Measurements from ENCODE around the gene ARX.

Gene ARX

GRCh38 chrX:25015486-25016360, at the start of gene ARX:
Gene ARX (minus strand): TSS chrX:25015965. CDS start chrX:25015737, 228 bp downstream.
- no peak for DNase-seq

DNA sequence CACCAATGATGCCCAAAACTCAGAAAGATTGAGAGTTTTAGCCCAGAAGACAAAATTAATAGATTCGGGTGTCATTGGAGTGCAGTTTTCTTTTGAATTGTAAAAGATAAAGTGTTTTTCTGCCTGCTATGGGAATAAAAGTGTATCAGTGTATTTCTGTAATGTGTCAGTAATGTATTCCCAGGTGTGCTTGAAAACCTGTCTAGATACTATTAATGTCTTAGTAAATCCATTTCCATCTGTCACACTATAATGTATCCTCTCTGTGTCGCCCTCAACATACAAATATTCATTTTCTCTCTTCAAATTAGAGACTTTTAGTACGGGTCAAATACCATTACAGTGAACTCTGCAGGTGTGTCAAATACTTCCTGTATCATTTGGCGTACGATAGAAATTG, 43.5 kb upstream of the ARX start:
- no peak for DNase-seq

GRCh38 chrX:25052798-25053534, 37.2 kb upstream of the ARX start:
- no peak for DNase-seq

- no peak for DNase-seq
These were observed 34.2 kb upstream of the ARX start for GRCh38 chrX:25049971-25050370.

DNA sequence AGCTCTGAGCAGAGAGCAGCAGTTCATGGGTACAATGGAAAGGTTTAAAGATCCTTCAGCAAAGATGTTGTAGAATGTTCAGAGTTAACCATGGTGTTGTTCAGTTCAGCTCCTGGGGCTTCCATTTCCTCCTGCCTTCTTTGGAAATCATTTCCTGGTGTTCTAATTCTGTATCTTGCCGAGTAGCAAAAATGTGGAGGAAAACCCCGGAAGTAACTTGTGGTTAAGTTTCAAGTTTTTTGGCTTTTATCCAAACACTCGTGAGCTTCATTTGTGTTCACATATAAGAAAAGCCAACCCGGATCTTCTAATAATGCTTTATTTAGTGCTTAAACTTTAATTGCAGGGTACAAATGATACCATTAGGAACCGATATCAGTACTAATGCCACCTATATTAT, 33.6 kb upstream of the ARX start:
- DNase-seq, result no peak

- no peak for DNase-seq
These were observed 32.4 kb upstream of the ARX start for GRCh38 chrX:25048178-25048577.

GRCh38 chrX:25043192-25043591, 27.4 kb upstream of the ARX start:
- no peak for DNase-seq

GRCh38 chrX:25039036-25039435, 23.3 kb upstream of the ARX start:
- DNase-seq, result no peak

GRCh38 chrX:25034889-25035288, 19.1 kb upstream of the ARX start:
- no peak for DNase-seq

- no peak for DNase-seq
These were observed 13.6 kb upstream of the ARX start for GRCh38 chrX:25029288-25029825.

- no peak for DNase-seq
These were observed 13.0 kb upstream of the ARX start for GRCh38 chrX:25028726-25029125.

- no peak for DNase-seq
These were observed 10.8 kb upstream of the ARX start for GRCh38 chrX:25026576-25026975.

GRCh38 chrX:25025615-25026014, 9.8 kb upstream of the ARX start:
- no peak for DNase-seq

- no peak for DNase-seq
These were observed 8.1 kb upstream of the ARX start for GRCh38 chrX:25023908-25024307.

DNA sequence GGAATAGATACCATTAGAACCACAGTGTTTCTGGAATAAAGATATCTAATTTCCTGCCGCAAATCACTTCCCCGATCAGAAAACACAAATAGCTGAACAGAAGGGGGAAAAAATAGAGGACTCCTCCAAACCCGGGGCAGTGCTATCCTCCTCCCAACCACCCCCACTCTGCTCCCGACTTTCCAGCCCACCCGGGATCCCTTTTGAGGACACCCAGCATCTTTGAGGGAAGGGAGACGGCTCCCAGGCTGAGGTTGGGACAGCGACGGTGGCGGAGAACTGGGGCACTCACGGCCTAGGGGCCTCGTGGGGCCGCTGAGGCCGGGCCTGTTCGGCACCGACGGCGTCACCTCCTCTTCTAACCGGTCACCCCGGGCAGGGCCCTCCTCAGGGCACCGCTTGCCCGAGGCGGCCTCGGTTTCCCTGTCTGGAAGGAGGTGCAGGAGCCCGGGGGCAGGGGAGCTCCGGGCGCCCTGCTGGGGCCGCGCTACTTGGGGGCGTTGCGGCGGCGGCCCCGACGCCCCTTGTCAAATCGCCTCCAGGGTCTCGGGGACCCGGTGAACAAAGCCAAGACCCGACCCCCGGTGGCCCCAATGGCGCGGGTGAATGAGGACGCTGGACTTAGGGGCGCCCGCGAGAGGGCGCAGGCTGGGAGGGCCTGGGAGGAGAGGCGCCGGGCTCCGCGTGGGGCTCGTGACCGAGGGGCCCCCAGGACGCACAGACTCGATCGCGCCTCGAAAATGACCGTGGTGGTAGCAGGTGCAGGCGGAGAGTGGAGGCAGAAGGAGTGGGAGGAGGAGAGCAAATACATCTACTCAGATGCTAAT, 6.9 kb upstream of the ARX start:
- no peak for DNase-seq

- DNase-seq, result no peak
These were observed 5.2 kb upstream of the ARX start for GRCh38 chrX:25020905-25021449.

- DNase-seq, result no peak
These were observed 4.7 kb upstream of the ARX start for GRCh38 chrX:25020391-25020904.

DNA sequence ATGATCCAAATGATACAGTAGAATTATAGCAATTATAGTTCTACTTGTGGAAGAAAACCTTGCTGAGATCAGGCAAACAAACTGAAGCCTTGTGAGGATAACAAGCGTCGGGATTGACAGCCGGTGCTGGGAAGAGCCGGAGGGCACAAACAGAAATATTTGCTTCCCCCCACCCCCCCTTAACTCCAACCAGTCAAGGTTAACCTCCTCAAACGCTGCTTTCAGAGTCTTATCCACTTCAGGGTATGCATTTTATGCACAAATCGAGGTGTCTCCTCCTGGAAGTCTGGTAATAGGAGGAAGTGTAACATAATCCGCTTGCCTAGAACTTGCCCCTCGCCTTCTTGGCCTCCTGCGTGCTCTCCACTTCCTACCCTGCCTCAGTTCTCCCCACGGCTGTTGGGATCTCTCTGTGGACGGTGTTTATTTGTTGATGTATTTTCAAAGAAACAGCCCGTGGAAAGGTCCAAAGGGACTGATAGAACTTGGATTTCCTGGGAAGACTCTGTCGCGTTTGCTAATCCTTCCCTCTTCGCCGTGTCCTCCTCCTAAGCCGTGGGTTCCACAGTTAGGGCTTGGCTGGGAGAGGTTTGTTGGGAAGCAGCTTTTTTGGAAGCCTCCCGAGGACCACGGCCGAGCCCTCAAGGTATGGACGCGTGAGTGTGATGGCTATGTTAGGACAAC, 4.1 kb upstream of the ARX start:
- DNase-seq, result no peak

DNA sequence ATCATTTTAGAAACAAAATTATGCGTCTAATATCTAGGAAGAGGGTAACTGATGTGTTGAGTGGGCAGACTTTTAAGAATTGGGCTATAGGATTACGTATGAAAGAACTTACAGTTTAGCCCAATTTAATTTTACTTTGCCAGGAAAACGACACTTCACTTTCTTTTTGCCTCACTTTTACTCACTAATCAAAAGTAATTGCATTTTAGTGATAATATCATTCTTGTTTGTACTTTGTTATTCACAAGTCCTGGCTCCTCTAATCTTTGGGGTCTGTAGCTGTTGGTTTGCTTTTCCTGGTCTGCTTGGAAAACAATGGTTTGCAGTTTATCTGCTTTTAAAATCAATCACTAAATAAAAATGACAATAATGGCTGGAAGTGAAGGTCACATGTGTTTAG, 2.9 kb upstream of the ARX start:
- DNase-seq, result no peak

DNA sequence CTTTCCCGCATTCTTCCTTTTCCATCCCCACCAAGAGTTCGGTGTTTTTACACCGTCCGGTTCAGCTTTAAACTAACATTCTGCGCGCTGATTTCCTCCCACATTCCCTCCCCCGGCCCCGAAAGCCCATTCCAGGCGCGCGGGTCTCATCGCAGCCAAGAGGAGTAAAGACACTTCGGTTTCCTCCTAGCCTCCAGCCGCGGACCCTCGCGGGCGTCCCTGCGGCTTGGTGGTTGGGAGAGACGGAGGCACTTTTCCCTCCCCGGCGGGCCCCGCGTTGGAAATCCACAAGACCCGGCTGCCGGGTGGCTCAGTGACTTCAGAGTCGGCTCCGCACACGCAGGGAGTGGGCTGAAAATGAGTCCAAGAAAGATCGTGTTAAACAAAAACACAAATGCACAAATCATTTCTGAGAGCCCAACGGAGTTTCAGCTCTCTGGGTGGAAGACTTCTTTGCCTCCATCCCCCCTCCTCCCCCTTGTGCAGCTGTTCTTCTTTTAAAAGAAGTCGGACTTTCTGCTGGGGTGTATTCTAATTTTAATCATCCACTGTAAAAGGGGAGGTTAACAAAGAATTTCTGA, 2.0 kb upstream of the ARX start:
- no peak for DNase-seq

- no peak for DNase-seq
These were observed 1.3 kb upstream of the ARX start for GRCh38 chrX:25016938-25017598.
